ENCODE results near the gene SPRR2F.
A peak's percentile ranks its signal among the peaks of the same experiment; 100 is the strongest.

The SPRR2F gene

DNA sequence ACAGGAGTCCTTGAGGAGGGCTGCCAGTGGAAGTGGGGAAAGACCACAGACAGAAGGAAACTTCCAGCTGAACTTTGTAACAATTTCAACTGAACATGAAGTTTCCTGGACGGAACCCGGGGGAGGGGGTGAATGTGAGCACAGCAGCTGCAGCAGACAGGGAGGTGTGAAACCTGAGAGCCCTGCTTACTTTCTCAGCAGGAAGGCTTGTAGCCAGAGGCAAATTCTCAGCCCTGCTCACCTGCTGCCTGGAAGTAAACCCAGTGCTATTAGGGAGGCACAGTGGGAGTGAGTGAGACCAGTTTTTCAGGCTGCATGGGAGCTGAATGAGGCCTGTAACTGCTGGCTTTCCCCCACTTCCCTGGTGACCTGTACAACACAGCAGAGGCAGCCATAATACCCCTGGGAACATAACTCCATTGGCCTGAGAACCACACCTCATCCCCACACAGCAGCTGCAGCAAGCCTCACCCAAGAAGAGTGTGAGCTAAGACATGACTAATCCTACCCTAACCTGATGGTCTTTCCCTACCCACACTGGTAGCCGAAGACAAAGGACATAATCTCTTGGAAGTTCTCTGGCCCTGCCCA, 9.6 kb upstream of the SPRR2F start (continued):
- TF ChIP-seq ZIC2 (tag by site-specific recombination; IDR thresholded peaks at IDR 0.05) (peak; percentile 88), GLIS2 (tag by site-specific recombination; IDR thresholded peaks at IDR 0.05) (peak; percentile 52), ZNF837 (tag by site-specific recombination; IDR thresholded peaks at IDR 0.05) (no peak), SP7 (tag by site-specific recombination; IDR thresholded peaks at IDR 0.05) (no peak), ZNF274 (IDR thresholded peaks at IDR 0.05; ENCODE audit: low read length) (no peak), ZNF274 (tag by site-specific recombination; IDR thresholded peaks at IDR 0.05; ENCODE audit: borderline replicate concordance) (no peak), HOXD13 (CRISPR knock-in tag; IDR thresholded peaks at IDR 0.05; ENCODE audit: borderline replicate concordance) (no peak), OSR2 (tag by site-specific recombination; IDR thresholded peaks at IDR 0.05) (0 out of 2 replicates have a peak, but pooled peaks have one; percentile 37), ZNF341 (tag by site-specific recombination; IDR thresholded peaks at IDR 0.05; ENCODE audit: low read depth) (peak; percentile 91), ZSCAN30 (tag by site-specific recombination; IDR thresholded peaks at IDR 0.05) (no peak), FEZF1 (tag by site-specific recombination; IDR thresholded peaks at IDR 0.05) (peak; percentile 78), MZF1 (tag by site-specific recombination; IDR thresholded peaks at IDR 0.05; ENCODE audit: borderline replicate concordance) (no peak), WT1 (tag by site-specific recombination; IDR thresholded peaks at IDR 0.05) (peak; percentile 97), ZNF433 (tag by site-specific recombination; IDR thresholded peaks at IDR 0.05; ENCODE audit: low read depth) (no peak), ZNF266 (tag by site-specific recombination; IDR thresholded peaks at IDR 0.05; ENCODE audit: low read depth) (no peak), ZNF416 (tag by site-specific recombination; IDR thresholded peaks at IDR 0.05) (no peak), ZNF174 (tag by site-specific recombination; IDR thresholded peaks at IDR 0.05) (no peak), ZNF626 (tag by site-specific recombination; IDR thresholded peaks at IDR 0.05) (no peak), ZBTB8A (tag by site-specific recombination; IDR thresholded peaks at IDR 0.05) (peak; percentile 58), ZFP37 (tag by site-specific recombination; IDR thresholded peaks at IDR 0.05) (no peak), ZBTB17 (tag by site-specific recombination; IDR thresholded peaks at IDR 0.05) (peak; percentile 74), SP2 (tag by site-specific recombination; IDR thresholded peaks at IDR 0.05) (no peak)
- TF ChIP-seq, protein P1, sequence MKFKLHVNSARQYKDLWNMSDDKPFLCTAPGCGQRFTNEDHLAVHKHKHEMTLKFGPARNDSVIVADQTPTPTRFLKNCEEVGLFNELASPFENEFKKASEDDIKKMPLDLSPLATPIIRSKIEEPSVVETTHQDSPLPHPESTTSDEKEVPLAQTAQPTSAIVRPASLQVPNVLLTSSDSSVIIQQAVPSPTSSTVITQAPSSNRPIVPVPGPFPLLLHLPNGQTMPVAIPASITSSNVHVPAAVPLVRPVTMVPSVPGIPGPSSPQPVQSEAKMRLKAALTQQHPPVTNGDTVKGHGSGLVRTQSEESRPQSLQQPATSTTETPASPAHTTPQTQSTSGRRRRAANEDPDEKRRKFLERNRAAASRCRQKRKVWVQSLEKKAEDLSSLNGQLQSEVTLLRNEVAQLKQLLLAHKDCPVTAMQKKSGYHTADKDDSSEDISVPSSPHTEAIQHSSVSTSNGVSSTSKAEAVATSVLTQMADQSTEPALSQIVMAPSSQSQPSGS (tag by site-specific recombination; IDR thresholded peaks at IDR 0.05; ENCODE audit: low read depth), result no peak
- TF ChIP-seq, protein P2, sequence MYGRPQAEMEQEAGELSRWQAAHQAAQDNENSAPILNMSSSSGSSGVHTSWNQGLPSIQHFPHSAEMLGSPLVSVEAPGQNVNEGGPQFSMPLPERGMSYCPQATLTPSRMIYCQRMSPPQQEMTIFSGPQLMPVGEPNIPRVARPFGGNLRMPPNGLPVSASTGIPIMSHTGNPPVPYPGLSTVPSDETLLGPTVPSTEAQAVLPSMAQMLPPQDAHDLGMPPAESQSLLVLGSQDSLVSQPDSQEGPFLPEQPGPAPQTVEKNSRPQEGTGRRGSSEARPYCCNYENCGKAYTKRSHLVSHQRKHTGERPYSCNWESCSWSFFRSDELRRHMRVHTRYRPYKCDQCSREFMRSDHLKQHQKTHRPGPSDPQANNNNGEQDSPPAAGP (tag by site-specific recombination; IDR thresholded peaks at IDR 0.05), result peak; percentile 87
- TF ChIP-seq, protein P3, sequence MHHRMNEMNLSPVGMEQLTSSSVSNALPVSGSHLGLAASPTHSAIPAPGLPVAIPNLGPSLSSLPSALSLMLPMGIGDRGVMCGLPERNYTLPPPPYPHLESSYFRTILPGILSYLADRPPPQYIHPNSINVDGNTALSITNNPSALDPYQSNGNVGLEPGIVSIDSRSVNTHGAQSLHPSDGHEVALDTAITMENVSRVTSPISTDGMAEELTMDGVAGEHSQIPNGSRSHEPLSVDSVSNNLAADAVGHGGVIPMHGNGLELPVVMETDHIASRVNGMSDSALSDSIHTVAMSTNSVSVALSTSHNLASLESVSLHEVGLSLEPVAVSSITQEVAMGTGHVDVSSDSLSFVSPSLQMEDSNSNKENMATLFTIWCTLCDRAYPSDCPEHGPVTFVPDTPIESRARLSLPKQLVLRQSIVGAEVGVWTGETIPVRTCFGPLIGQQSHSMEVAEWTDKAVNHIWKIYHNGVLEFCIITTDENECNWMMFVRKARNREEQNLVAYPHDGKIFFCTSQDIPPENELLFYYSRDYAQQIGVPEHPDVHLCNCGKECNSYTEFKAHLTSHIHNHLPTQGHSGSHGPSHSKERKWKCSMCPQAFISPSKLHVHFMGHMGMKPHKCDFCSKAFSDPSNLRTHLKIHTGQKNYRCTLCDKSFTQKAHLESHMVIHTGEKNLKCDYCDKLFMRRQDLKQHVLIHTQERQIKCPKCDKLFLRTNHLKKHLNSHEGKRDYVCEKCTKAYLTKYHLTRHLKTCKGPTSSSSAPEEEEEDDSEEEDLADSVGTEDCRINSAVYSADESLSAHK (tag by site-specific recombination; IDR thresholded peaks at IDR 0.05), result no peak
- TF ChIP-seq, protein P4, sequence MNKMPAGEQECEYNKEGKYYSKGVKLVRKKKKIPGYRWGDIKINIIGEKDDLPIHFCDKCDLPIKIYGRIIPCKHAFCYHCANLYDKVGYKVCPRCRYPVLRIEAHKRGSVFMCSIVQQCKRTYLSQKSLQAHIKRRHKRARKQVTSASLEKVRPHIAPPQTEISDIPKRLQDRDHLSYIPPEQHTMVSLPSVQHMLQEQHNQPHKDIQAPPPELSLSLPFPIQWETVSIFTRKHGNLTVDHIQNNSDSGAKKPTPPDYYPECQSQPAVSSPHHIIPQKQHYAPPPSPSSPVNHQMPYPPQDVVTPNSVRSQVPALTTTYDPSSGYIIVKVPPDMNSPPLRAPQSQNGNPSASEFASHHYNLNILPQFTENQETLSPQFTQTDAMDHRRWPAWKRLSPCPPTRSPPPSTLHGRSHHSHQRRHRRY (tag by site-specific recombination; IDR thresholded peaks at IDR 0.05), result no peak
- TF ChIP-seq, protein P5, sequence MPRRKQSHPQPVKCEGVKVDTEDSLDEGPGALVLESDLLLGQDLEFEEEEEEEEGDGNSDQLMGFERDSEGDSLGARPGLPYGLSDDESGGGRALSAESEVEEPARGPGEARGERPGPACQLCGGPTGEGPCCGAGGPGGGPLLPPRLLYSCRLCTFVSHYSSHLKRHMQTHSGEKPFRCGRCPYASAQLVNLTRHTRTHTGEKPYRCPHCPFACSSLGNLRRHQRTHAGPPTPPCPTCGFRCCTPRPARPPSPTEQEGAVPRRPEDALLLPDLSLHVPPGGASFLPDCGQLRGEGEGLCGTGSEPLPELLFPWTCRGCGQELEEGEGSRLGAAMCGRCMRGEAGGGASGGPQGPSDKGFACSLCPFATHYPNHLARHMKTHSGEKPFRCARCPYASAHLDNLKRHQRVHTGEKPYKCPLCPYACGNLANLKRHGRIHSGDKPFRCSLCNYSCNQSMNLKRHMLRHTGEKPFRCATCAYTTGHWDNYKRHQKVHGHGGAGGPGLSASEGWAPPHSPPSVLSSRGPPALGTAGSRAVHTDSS (tag by site-specific recombination; IDR thresholded peaks at IDR 0.05), result no peak
- TF ChIP-seq, protein P6, sequence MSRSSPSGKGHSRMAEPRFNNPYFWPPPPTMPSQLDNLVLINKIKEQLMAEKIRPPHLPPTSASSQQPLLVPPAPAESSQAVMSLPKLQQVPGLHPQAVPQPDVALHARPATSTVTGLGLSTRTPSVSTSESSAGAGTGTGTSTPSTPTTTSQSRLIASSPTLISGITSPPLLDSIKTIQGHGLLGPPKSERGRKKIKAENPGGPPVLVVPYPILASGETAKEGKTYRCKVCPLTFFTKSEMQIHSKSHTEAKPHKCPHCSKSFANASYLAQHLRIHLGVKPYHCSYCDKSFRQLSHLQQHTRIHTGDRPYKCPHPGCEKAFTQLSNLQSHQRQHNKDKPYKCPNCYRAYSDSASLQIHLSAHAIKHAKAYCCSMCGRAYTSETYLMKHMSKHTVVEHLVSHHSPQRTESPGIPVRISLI (tag by site-specific recombination; IDR thresholded peaks at IDR 0.05), result no peak
